ENCODE measurements around the gene P3H1.
"Not testable (repeated sequence)": the region's sequence is repeated elsewhere in the genome, so short reads cannot be mapped to it uniquely, and the experiment has no call there.

P3H1 gene

DNA sequence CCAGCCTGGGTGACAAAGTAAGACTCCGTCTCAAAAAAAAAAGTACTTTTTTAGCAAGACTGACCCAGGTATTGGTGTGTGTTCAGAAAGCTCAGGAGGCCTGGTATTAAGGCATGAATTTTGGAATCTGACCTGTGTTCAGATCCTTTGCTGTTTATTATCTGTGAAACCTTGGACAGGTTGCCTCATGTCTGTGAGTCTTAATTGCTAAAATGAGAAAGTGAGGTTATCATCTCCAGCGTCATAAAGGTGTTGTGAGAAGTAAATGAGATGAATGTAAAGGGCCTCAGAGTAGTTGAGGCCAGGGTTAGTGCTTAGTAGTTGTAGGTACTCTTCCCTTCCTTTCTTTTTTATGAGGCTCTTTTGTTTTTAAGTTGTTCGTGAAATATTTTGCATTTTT, 3.0 kb upstream of the P3H1 start:
- DNase-seq = no peak

DNA sequence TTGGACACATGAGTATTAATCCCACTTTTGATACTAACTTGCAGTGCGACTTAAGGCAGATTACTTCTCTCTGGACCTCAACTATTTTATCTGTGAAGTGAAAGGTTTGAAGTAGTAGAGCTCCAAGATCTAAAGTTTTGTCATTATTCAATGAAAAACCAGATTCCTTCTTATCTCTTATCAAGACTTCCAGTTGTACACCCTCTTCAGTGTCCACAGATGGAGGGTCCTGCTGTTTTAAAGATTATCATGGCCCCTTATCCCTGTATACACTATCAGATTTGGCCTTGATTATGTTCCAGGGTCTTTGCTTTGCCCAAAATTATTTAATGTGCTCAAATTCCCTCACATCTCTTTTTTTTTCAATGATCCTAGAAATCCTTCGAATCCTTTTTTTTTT, 1.3 kb upstream of the P3H1 start:
- no peak for DNase-seq

DNA sequence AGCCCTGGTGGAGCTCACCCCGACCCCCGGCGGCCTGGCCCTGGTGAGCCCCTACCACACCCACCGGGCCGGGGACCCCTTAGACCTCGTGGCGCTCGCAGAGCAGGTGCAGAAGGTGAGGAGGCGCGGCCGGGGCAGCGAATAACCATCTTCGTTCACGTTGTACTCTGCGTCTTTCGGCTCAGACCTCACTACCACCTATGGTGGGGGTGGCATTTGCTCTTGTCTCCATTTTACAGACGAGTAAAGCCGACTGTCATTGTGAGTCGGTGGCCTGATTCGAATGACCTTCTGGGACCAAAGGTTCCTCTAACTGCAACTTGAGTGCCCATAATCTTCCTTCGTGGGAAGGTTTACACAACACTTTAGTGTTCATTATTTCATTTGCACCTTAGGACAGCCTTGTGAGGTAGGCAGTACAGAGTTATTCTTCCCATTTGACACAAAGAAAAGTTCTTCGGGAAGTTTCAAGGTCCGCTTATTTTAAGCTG, 727 bp upstream of the P3H1 start:
- DNase-seq = no peak

DNA sequence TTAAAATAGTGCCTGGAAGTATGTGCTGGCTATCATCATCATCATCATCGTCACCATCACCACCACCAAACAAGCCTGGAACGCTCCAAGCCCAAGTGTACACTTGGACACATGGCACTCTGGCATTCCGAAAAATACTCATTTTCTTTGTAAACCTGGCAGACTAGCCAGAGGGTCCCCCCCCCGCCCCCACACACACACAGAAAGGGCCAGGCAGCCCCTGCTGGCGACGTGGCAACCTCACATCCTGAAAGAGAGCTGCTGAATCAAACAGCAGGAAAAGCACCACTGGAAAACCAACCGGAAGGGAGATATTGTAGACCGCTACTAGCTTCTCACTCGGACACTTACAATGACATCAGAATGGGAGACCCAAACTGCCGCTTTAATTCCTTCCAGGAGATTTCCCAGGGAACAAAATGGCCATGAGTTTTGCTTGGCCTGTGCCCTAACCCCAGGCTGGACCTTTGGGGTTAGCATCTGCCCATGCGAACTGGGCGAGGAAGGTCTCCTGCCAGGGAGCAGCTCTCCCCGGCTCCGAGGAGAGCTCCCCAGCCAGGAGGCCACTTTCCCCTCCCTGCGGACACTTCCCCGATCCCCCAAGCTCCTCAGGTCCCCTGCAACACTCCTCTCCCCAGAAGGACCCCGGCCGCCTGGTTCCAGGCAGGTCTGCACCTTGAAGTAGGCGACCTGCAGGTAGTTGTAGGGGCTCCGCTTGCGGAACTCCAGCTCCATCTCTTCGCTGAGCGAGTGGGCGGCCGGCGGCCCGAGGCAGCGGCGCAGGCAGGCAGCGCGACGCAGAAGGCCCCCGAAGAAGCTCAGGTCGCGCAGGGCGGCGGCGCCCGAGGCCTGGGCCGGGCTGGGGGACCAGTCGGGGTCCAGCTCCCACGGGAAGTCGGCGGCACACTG, 742 bp downstream of the P3H1 start:
- DNase-seq = peak; percentile 70

DNA sequence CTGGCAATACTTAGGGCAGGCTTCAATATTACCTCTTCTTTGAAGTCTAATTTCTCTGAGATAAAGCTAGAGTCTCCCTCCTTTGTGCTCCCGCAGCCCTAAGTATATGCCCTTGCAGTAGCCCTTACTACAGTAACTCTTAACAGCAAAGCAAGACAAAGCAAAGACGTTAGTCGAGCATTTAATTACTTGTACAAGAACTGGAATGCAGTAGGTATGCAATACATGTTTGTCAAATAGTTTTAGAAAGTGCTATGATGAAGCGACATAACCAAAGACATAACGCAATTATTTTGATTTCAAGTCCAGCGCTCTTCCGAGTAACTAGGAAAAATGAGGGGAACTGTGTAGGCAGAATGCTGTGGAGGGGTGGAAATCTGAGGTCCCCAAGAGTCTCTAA, 1.6 kb downstream of the P3H1 start:
- no peak for DNase-seq

DNA sequence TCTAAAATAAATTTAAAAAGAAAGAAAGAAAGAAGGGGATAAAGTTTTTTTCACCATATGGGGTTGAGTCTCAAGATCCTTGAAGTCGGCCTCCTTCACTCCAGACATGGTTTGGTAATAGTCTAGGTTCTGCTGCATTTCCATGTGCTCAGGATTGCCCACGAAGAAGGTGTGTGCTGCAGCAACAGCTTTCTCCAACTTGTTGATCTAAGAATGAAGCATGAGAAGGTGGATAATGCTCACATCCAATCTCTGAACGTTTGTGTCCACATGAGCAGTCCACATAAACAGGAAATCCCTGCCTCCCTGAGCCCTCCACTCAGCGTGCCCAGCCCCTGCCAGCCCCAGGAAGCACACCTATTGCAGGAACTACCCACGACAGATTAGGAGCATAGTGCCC, 4.6 kb downstream of the P3H1 start:
- DNase-seq = no peak

DNA sequence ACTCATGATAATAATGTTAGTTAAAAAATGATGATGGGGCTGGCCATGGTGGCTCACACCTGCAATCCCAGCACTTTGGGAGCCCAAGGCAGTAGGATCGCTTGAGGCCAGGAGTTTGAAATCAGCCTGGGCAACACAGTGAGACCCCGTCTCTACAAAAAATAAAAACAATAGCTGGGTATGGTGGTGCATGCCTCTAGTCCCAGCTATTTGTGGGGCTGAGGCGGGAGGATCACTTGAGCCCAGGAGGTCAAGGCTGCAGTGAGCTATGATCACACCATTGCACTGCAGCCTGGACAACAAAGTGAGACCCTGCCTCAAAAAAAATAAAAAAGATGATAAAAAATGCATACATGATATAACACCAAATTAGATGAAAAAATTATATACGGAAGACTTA, 5.3 kb downstream of the P3H1 start:
- no peak for DNase-seq

DNA sequence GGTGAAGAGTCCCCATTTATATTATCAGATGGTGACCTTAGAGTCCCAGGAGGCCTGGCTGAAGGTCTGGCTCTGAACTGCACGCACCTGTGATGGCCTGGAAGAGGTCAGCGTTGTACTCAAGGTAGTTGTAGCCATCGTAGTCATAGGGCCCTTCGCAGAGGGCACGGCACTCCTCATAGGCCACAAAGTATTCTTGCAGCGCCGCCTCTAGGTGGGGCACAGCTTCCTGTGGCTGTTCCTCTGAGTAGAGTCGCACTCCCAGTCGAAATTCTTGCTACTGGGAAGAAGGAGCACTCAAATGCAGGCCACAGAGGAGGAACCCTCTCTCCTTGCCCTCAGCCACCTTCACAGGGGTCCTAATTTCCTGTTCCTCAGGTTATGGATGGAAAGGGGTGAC, 7.7 kb downstream of the P3H1 start:
- DNase-seq = no peak

DNA sequence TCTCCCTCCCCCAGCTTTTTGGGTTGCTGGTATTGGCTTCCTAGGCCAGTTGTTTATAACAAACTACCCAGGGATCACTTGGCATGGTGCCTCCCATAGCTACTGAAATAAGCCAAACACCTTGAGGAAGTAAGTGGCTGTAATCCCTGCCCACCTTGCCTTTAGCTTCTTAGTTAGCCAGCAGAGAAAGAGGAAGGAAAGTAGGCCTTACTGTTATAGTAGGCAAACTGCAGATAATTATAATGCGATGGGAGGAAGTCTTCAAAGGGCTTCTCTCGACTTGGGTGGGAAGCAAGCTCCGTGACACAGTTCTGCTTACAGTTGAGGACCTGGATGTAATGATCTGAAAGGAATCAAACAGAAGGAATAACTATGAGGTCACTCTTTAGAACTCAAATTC, 8.2 kb downstream of the P3H1 start:
- no peak for DNase-seq

DNA sequence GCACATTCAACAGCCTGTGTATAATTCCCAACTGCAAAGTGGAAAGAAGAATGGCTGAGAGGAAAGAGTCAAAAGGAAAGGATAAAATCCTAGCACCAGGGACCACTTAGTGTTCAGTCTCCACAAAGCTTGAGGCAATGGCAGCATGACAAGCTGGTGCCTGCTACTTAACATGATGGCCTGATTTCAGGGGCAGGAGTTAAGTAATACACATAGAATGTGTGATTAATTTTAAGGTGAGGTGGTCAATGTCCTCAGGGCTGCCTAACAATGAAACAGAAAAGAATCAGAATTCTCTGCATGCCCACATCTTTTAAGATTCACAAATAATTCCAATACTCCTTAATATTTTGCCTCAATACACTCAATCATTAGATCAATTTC, 8.9 kb downstream of the P3H1 start:
- DNase-seq = no peak

DNA sequence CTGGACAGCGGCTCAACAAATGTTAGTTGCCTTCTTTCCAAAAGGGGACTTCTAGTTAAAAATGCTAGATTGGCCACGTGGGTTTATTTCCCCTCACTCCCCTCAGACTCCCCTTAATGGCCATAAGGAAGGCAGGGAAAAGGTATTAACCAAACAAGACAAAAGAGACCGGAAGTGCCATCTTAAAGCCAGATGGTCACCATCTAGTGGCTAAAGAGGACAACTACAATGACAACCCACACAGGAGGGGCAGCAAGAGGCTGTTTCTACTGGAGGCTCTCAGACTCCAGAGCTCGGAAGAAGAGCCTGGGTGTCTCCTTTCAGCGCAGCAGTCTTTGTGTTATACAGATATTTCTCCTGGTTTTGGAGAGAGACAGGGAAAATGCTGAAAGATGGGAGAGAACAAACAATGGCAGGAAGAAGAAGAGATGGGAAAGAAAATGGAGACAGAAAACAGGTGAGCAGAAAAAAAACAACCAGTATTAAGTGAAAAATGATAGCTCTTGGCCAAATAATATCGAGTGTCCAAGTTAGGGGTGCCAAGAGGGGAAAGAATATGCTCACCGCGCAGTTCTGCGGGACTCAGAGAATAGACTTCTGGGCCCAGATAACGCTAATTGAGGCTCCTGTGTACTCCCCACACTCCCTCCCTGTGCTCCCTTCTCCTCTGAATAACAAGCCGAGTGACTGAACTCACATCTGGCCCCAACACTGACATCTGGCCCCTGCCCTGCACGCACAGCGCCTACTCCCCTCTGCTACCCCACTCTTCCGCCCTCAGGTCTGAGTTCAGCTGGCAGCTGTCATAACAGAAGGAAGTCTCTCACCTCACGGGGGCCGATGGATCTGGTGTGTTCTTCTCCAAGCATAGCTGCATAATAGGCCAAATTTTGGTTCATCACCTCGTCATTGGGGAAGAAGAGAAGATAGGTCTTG, 9.6 kb downstream of the P3H1 start:
- no peak for DNase-seq

DNA sequence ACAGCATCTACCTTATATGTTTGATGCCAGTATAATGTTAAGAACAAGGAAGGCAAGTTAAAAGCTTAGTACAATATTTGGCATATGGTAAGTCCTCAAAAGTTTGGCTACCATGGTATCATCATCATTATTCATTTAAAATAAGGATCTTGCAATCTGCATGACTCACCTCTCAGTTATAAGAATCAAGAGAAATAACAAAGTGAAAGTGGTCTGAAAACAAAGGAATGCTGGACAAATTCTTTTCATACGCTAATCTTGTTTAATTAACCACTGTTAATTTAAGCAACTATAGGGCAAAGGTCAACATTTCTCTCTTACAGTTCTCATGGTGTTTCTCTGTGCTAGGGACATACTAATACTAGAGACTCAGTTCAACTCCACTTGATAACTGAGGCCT, 13.8 kb downstream of the P3H1 start:
- DNase-seq = no peak

DNA sequence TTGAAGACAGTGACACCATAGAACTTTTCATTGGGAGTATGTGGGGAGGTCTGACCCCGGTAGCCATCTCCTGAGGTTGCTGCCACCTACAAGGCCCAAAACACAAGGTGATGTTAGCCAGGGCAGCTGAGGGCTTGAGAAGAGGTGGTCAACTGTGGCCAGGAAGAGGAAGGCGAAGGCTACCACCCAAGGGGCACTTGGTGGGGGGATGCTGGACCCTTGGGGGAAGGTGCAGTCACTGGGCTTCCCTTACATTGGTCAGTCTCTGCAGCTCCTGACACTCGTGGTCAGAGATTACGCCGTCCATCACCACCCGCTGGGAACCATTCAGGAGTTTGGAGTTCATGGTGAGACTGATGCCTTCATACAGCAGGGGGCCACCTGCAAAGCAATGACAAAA, 14.5 kb downstream of the P3H1 start:
- DNase-seq = no peak

DNA sequence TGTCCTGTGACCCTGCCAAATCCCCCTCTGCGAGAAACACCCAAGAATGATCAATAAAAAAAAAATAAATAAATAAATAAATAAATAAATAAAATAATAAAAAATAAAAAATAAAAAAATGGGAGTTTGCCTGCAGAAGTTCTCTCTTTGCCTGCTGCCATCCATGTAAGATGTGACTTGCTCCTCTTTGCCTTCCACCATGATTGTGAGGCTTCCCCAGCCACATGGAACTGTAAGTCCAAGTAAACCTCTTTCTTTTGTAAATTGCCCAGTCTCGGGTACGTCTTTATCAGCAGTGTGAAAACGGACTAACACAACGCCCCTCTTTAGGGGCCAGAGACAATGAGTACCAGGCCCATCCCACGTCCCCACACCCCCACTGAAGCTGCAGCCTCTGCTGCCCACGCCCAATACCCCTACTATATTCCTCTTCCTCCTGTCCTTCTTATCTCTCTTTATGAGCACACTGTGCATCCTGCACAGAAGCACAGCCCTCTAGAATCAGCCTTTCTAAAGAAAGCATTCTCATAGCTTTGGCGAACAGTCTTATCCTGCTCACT, 15.2 kb downstream of the P3H1 start:
- DNase-seq = not testable (repeated sequence)

DNA sequence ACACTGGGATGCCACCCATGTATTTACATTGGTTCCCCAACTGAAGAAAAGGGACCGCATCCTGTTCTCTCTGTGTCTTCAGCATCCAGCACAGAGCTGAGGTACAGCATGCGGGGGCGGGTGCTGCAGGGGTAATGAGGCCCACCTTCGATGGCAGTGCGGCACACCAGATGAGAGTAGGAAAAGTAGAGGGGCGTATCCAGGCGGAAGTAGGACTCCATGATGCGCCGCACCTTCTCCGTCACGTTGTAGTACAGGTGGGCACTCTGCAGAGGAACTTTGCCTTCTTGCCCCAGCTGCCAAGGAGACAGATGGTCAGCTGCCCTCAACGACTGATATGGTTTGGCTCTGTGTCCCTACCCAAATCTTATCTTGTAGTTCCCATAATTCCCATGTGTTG, 16.8 kb downstream of the P3H1 start:
- DNase-seq = no peak

DNA sequence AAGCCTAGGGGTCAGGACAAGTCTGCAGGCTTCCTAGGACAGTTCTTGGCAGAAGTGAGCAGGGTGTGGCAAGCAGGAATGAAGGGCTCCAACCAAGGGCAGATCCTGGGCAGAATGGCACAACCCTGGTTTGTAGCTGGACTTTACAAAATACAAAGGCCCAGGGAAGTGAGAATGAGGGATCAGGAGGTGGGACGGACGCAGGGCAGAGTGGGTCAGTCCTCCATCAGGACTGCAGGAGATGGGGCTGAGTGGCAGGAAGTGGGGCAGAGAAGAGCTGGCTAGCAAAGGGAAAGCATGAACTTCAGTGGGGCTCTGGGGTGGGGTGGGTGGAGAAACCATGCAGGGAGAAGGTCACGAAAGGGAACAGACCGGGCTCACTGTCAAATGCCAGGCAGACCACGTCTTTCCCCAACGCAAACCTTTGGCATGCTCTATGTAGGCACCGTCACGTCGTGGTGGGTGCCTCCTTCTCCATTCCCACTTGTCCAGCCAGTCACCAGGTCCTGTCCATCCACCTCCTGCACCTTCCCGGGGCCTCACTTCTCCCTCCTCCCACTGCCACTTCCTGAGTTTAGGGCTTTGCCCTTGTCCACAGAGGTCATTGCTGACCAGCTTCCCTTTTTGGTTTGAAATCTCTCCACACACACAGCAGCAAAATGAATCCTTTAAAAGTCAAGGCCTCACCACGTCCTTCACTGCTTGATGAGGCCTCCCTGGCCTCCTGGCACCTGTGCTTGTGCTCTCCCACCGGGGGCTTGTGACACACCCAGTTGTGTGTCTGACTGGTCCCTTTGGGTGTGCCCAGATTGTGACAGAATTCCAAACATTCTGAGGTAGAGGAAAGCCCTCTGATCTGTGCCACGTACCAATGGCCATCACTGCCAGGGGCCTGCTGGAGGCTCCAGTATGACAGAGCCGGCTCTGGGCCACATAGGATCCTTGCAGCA, 18.1 kb downstream of the P3H1 start:
- DNase-seq = no peak

DNA sequence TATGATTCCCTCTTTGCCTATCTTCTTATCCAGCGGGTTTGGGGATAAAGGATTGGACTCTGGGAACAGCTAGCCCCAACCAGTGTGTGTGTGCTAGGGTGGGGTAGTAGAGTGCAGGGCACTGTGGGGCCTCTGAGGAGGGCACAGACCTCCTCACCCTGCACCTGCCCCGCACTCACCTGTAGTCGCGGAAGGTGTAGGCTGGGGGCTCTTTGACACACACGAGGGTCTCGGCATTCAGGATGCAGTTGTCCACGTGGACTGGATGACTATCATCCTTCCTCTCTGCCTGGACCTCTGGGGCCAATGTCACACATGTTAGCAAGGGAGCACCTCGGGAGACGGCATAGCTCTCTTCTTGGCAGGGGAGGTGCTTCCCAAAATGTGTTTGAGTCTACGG, 18.8 kb downstream of the P3H1 start:
- no peak for DNase-seq

DNA sequence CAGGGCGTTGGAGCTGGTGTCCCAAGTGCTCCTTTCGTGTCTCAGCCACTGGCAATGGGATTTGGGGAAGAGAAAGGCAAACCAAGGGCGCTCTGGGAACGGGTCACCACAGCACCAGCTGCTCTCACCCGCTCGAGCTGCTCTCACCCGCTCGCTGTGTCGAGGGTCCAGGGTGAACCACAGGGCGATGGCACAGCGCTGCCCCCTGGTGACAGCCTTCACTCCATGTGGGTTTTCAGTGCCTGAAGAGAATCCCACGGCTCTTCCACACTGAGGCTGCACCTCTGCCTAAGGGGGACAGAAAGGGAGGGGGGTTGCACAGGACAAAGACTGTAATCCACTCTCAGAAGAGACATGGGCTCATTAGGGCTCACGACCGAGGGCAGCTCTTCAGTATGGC, 19.7 kb downstream of the P3H1 start:
- DNase-seq = peak; percentile 55

DNA sequence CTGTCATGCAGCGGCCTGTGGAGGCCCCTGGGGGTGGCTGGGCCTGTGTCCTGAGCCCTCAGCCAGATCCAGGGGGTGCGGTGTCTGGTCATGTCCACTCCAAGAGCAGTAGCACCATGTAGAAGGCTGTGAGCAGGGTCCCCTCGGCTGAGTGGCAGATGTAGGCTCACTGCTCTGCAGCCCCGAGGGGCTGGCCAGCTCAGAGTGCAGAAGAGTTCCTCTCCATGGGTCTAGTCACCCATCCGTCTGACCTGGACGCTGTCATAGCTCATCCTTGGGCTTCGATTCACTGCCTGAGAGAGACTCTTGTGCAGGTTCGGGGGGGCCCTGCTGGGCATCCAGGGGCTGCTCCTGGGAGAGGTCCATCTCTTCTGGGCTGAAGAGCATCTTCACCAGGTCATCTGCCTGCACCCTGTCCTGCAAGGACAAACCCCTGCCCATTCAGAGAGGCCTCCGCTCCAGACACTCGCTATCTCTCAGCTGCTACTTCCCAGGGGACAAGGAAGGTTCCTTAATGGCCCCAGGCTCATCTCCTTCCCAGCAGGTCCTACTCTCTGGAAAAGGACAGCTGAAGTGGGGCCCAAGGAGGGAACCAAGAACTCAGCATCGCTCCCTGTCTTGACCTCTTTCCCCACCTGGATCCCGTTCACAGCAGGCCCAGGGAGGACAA, 20.3 kb downstream of the P3H1 start:
- DNase-seq = no peak

DNA sequence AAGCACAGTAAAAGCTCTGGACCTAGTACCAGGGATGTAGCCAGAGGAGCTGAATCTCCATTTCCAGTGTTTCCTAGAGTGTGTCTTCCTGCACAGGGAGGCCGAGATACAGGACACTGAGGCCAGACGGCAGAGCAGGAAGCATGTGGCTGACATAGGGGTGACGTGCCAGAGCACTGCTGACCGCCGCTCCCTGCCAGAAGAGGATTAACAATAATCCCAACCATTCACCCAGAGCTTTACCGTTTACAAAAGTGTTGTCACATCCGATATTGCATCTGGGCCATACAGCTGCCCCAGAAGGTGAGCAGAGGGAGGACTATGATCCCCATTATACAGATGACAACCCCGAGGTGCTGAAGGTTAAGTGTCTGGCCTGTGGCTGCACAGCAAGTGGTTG, 21.0 kb downstream of the P3H1 start:
- no peak for DNase-seq

DNA sequence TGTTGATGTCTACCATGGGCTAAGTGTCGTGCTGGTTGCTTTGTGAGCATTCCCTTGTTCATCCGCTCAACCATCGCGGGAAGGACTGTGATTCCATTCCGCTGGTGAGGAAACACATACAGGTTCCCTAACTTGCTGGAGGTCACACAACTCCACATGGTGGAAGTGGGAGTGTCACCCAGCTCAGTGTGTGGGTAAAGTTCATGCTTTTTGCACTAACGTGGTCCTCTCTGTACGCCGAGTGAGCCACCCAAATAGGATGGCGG, 22.7 kb downstream of the P3H1 start:
- DNase-seq = no peak

Data from activated CD4-positive, alpha-beta T cell treated with anti-CD3 and anti-CD28 coated beads for 48 hours (primary cell).